Activated CD4-positive, alpha-beta T cell treated with anti-CD3 and anti-CD28 coated beads for 36 hours (primary cell): ENCODE data around the gene HSBP1L1. TPM values are rescaled to one million over a fixed set of nuclear protein-coding genes. Genes with fewer than 3 reads are reported as not detected.

Experiments used
- ATAC-seq: fragments of 200-7000 bp; cut with Tn5 transposase; one replicate; pipeline ENCODE4 v1.10.0; 2021; ENCODE audit warnings: mild to moderate bottlenecking, moderate library complexity
- CTCF ChIA-PET: fragments of 350-600 bp; sonication (Branson Sonifier 250); formaldehyde crosslinking; loops from one replicate; lab custom pipeline; 2021; ENCODE audit warnings: antibody characterized with exemption; lab: Charles Lee
- POLR2A ChIA-PET: fragments of 350-600 bp; sonication (Branson Sonifier 250); formaldehyde crosslinking; loops from one replicate; lab custom pipeline; 2021; ENCODE audit warnings: antibody characterized with exemption, inconsistent platforms; lab: Charles Lee
- DNase-seq: peaks from one replicate; pipeline ENCODE4 v3.0.0-alpha.2; 2020
- H3K27ac Mint-ChIP-seq: one replicate; pipeline ENCODE4 v1.8.0; 2021; ENCODE audit warnings: mixed read lengths
- H3K27me3 Mint-ChIP-seq: one replicate; pipeline ENCODE4 v1.8.0; 2021; ENCODE audit warnings: mixed read lengths
- H3K36me3 Mint-ChIP-seq: one replicate; pipeline ENCODE4 v1.8.0; 2021; ENCODE audit warnings: low read depth, mixed read lengths
- H3K4me1 Mint-ChIP-seq: one replicate; pipeline ENCODE4 v1.8.0; 2021; ENCODE audit warnings: mixed read lengths
- H3K4me3 Mint-ChIP-seq: one replicate; pipeline ENCODE4 v1.8.0; 2021; ENCODE audit warnings: mild to moderate bottlenecking, moderate library complexity, mixed read lengths
- H3K9me3 Mint-ChIP-seq: one replicate; pipeline ENCODE4 v1.8.0; 2021; ENCODE audit warnings: low read depth, mixed read lengths
- intact Hi-C, 2 experiments: fragments of 100-400 bp; cut with DNase I in 1 of 2; cut with micrococcal nuclease in 1 of 2; formaldehyde crosslinking; loops; one replicate each; pipeline versions ENCODE4 v1.14.2 to v1.15.1; 2022 to 2024; cut with DNase I, micrococcal nuclease
- total RNA-seq, 2 experiments: library from RNA; stranded (reverse); gene quantifications; one replicate each; pipeline ENCODE4 v1.2.3, GENCODE V29; 2021

HSBP1L1 gene
- total RNA-seq, 2 experiments from 2014 or later, result 14.4 to 16.9 TPM

DNA sequence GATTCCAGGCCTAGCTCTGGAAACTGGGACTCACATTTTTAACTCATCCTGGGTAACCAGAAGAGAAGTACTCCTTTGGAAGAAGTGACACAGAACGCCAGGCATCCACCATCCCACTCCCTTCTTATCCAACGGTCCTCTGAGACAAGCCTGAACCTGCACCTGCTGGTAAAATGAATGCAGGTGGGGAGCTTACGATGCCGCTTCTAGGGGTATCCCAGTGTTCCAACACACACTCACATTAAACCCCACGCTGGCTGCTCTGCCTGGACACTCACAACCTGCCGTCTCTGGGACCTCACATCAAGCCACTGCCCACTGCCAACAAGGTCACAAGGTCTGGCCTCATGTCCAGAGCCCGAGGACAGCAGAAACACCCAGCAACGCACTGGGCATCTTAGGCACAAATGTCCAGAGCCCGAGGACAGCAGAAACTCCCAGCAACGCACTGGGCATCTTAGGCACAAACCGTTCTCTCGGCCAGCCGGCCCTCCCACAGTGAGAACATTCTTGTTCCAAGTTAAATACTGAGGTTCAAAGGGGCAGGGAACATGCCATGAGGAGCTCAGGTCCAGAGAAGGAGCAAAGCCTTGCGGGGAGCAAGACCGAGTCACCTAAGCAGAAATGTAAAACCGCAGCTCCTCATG is 22.8 kb upstream of the HSBP1L1 start:
- Mint-ChIP-seq H3K9me3 (no peaks in the 10 kb centered on the region), H3K4me1 (peaks cover 28% of the 10 kb centered on the region), H3K27ac (no peak overlapping the region), H3K36me3 (peaks cover 37% of the 10 kb centered on the region), H3K4me3 (no peak overlapping the region), H3K27me3 (no peaks in the 10 kb centered on the region)
- CTCF ChIA-PET, result interaction anchor here (2.2 kb wide), 1 partner anchor 37 kb away, joined by 5 read pairs; no protein-coding TSS in a partner anchor
- ATAC-seq, result no peak
- DNase-seq, result no peak
- intact Hi-C loops, result no loop called here
- POLR2A ChIA-PET, result no interaction called here

DNA sequence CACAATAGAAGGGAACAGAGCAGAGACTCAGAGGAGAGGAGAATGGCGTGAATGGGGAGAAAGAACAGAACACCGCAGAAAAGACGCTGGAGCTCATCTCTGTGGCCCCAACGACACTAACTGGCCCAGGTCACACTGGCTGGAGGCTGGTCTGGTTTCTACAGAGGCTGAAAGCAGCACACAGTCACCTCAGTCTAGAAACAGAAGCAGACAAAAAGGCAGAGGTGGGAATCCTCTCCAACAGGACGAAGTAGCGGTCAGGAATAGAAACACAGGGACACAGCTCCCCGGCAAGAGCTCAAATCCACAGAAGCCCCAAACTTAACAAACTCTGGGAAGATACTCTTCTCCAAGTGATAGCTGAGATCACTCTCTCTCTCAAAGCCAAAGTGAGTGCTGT is 22.2 kb upstream of the HSBP1L1 start:
- Mint-ChIP-seq H3K27me3 (no peaks in the 10 kb centered on the region), H3K4me3 (no peak overlapping the region), H3K4me1 (peaks cover 31% of the 10 kb centered on the region), H3K27ac (no peak overlapping the region), H3K36me3 (peaks cover 31% of the 10 kb centered on the region), H3K9me3 (no peaks in the 10 kb centered on the region)
- no peak for ATAC-seq
- CTCF ChIA-PET, result interaction anchor here (1.2 to 2.2 kb wide), 2 partner anchors 37 to 83 kb away, joined by 3 to 5 read pairs; no protein-coding TSS in a partner anchor
- POLR2A ChIA-PET, result no interaction called here
- intact Hi-C loops, result no loop called here
- no peak for DNase-seq

- DNase-seq, result no peak
- H3K4me3 Mint-ChIP-seq, result no peak overlapping the region
- intact Hi-C loops, result no loop called here
These were observed 21.4 kb upstream of the HSBP1L1 start for GRCh38 chr18:79942786-79943607.

DNA sequence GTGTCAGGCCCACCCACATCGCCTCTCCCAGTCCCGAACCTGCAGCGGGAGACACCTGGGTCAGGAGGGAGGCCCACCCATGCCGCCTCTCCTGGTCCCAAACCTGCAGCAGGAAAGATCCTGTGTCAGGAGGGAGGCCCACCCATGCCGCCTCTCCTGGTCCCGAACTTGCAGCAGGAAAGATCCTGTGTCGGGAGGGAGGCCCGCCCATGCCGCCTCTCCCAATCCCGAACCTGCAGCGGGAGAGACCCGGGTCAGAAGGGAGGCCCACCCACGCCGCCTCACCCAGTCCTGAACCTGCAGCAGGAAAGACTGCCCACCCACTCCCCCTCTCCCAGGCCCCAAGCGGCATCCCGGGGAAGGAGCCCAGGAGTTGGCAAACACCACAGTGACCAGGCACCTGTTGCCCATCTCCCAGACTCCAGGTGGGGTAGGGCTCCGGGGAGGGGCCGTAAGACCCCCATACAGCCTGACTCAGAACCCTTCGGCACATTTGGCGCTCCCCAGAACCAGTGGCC is 20.8 kb upstream of the HSBP1L1 start:
- no peak for ATAC-seq
- DNase-seq, result no peak
- peaks cover 19% of the 10 kb centered on the region for H3K36me3 Mint-ChIP-seq
- no peaks in the 10 kb centered on the region for H3K27me3 Mint-ChIP-seq
- no peak overlapping the region for H3K27ac Mint-ChIP-seq
- no peak overlapping the region for H3K4me3 Mint-ChIP-seq
- intact Hi-C loops, result no loop called here
- ChIA-PET CTCF (interaction anchor here (1.2 kb wide), 1 partner anchor 85 kb away, joined by 3 read pairs; no protein-coding TSS in a partner anchor), POLR2A (interaction anchor here (0.7 kb wide), 1 partner anchor 53 kb away, joined by 4 read pairs; no protein-coding TSS in a partner anchor)
- peaks cover 36% of the 10 kb centered on the region for H3K4me1 Mint-ChIP-seq
- no peaks in the 10 kb centered on the region for H3K9me3 Mint-ChIP-seq

More at GRCh38 chr18:79942786-79943607, 21.4 kb upstream of the HSBP1L1 start:
- H3K27me3 Mint-ChIP-seq, result no peaks in the 10 kb centered on the region
- ATAC-seq, result no peak
- H3K27ac Mint-ChIP-seq, result no peak overlapping the region
- POLR2A ChIA-PET, result no interaction called here
- H3K36me3 Mint-ChIP-seq, result peaks cover 23% of the 10 kb centered on the region
- no peaks in the 10 kb centered on the region for H3K9me3 Mint-ChIP-seq
- CTCF ChIA-PET, result interaction anchor here (1.2 to 2.2 kb wide), 2 partner anchors 38 to 84 kb away, joined by 3 to 5 read pairs; no protein-coding TSS in a partner anchor
- H3K4me1 Mint-ChIP-seq, result peaks cover 31% of the 10 kb centered on the region

DNA sequence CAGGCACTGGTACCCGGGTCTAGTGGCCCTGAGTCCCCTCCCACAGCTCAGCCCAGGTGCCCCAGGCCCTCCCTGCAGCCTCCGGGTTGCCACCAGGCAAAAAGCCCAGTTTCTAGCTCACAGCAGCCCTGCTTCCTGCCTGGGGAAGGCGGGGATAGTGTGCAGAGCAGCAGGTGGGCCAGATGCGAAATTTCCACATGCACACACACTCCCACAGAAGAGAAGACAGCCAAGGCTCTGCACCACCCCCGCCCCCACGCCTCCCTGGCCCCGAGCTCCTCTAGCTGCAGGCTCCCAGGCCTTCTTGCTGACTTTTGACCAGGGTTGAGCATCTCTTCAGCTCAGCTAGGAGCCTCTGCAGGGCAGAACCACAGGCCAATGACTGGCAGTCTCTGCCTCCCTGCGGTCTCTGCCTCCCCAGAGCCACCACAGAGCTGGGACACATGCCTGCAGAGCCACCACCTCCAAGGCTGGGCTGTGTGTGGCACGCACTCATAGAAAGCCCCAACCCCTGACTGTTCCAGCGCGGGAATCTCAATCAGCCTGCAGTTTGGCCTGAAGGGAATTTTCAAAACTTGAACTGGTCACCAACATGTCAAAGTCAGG is 20.2 kb upstream of the HSBP1L1 start:
- Mint-ChIP-seq H3K27me3 (no peaks in the 10 kb centered on the region), H3K36me3 (peaks cover 20% of the 10 kb centered on the region), H3K4me3 (no peak overlapping the region), H3K27ac (peak overlapping the region; percentile 60), H3K4me1 (peaks cover 41% of the 10 kb centered on the region), H3K9me3 (no peaks in the 10 kb centered on the region)
- ATAC-seq (peak; percentile 90), DNase-seq (peak; percentile 68)
- intact Hi-C loops, result no loop called here
- ChIA-PET POLR2A (interaction anchor here (0.7 kb wide), 1 partner anchor 53 kb away, joined by 4 read pairs; no protein-coding TSS in a partner anchor), CTCF (no interaction called here)

- no peaks in the 10 kb centered on the region for H3K27me3 Mint-ChIP-seq
- DNase-seq (no peak), ATAC-seq (peak; percentile 2)
- no peaks in the 10 kb centered on the region for H3K9me3 Mint-ChIP-seq
- intact Hi-C loops, result no loop called here
- H3K27ac Mint-ChIP-seq, result peak overlapping the region; percentile 60
- peaks cover 44% of the 10 kb centered on the region for H3K4me1 Mint-ChIP-seq
- POLR2A ChIA-PET, result no interaction called here
- H3K36me3 Mint-ChIP-seq, result peaks cover 19% of the 10 kb centered on the region
- H3K4me3 Mint-ChIP-seq, result no peak overlapping the region
- CTCF ChIA-PET, result no interaction called here
These were observed 19.7 kb upstream of the HSBP1L1 start for GRCh38 chr18:79944746-79945117.

DNA sequence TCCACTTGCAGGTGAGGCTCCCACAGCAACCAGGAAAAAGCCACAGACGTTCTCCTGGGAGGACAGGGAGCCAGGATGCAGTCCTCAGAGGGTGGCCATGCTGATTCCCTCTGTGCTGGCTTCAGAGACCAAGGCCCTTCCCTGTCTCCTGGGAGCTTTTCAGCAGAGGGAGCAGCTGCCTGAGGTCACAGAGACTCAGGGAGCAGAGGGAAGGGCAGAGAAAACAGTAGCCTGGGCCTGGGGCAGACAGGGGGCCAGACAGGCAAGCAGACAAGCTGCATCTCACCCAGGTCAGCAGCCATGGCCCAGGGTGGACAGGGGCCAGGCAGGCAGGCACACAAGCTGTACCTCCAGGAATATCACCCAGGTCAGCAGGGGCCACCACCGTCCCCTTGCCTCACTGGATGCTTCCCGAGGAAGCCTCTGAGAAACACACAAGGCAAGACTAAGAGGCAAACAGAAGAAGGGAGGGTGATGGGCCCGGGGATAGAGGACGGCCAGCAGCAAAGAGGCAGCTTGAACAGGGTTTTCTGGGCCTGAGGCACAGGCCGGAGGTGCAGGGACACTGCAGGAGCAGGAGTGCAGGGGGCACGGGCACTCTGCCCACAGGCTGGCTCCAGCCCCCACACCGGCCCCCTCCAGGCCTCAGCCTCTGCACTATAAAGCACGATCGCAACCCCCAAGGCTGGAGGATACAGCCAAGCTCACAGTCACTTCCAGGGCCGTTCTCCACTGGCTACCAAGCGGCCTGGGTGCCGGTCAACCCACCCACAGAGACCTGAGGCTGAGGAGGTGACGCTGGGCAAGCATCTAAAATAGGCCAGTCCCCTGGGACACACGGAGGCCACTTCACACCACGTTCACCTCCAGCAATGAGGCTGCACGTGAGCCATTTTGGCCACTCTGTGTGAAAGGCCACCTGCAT is 19.1 kb upstream of the HSBP1L1 start:
- peaks cover 15% of the 10 kb centered on the region for H3K36me3 Mint-ChIP-seq
- no peak overlapping the region for H3K4me3 Mint-ChIP-seq
- H3K27ac Mint-ChIP-seq, result no peak overlapping the region
- peaks cover 47% of the 10 kb centered on the region for H3K4me1 Mint-ChIP-seq
- ChIA-PET POLR2A (no interaction called here), CTCF (interaction anchor here (0.9 kb wide), 1 partner anchor 89 kb away, joined by 3 read pairs; no protein-coding TSS in a partner anchor)
- no peaks in the 10 kb centered on the region for H3K27me3 Mint-ChIP-seq
- no peaks in the 10 kb centered on the region for H3K9me3 Mint-ChIP-seq
- DNase-seq, result no peak
- intact Hi-C loops, result no loop called here
- ATAC-seq, result no peak

- Mint-ChIP-seq H3K27ac (peak overlapping the region; percentile 15), H3K36me3 (peaks cover 13% of the 10 kb centered on the region), H3K4me3 (no peak overlapping the region), H3K9me3 (no peaks in the 10 kb centered on the region), H3K4me1 (peaks cover 48% of the 10 kb centered on the region), H3K27me3 (no peaks in the 10 kb centered on the region)
- intact Hi-C loops, result no loop called here
- ChIA-PET CTCF (no interaction called here), POLR2A (no interaction called here)
- ATAC-seq (no peak), DNase-seq (no peak)
These were observed 17.2 kb upstream of the HSBP1L1 start for GRCh38 chr18:79947054-79947755.

DNA sequence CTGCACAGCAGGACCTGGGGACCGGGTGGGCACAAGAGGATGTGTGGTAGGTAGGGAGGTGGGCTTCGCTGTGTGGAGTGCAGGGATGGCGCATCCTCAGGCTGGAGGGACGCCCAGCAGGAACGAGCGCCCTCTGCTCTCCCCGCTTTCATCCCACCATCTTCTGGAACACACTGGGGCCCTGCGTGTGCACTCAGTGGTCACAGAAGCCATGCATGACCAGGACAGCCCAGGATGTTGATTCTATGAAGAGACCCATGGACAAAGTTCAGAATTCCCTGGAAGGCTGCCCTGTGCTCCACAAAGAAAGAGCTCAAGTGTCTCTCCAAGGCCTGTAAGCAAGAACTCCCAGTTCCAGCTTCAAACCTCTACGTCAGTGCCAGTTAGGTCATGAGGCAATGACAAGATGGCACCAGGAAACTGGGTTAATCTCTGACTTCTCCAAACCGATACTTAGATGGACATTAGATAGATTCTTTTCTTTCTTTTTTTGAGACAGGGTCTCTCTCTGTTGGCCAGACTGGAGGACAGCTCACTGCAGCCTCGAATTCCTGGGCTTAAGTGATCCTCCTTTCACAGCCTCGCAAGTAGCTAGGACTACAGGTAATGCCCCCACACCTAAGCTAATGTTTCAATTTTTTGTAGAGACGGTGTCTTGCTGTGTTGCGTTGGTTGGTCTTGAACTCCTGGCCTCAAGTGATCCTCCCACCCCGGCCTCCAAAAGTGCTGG is 16.4 kb upstream of the HSBP1L1 start:
- intact Hi-C loops, result no loop called here

More for the DNA sequence above, 16.4 kb upstream of the HSBP1L1 start:
- Mint-ChIP-seq H3K4me1 (peaks cover 48% of the 10 kb centered on the region), H3K9me3 (no peaks in the 10 kb centered on the region), H3K4me3 (no peak overlapping the region), H3K36me3 (peaks cover 10% of the 10 kb centered on the region), H3K27me3 (no peaks in the 10 kb centered on the region), H3K27ac (no peak overlapping the region)
- no peak for ATAC-seq
- CTCF ChIA-PET, result no interaction called here
- POLR2A ChIA-PET, result no interaction called here
- DNase-seq, result no peak
